Measurements from ENCODE around the gene RIT2.

Gene RIT2

GRCh38 chr18:43129946-43130524 lies 14.6 kb upstream of the RIT2 start:
- Histone ChIP-seq H3K4me3 (ENCODE audit: low read length) (peak overlapping the region; percentile 64), H3K27ac (ENCODE audit: low read depth, low read length) (no peak overlapping the region), H3K36me3 (ENCODE audit: control insufficient read depth, insufficient read depth, low read length) (no peaks in the 10 kb centered on the region), H3K27me3 (ENCODE audit: control insufficient read depth, insufficient read depth, low read length) (no peaks in the 10 kb centered on the region), H3K9ac (ENCODE audit: low read length) (no peak overlapping the region), H3K4me1 (ENCODE audit: control insufficient read depth, insufficient read depth, low read length) (no peaks in the 10 kb centered on the region)

DNA sequence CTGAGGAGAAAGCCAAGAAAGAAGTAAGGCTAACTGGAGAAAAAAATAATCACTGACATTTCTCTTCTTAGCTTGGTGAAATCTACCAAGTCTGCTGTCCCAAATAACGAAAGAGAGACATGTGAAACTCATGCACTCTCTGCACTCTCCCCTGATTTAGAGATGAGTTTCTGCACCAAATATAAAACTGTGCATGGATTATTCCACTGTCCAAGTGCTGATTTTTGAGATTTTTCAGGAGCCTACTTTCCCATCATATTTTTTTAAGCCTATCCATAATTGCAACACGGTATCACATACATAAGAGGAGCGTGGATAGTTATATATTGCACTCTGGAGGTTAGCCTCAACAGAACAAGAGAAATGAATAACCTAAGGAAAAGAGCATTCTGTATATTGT lies 10.0 kb upstream of the RIT2 start:
- no peaks in the 10 kb centered on the region for H3K36me3 ChIP-seq (ENCODE audit: control insufficient read depth, insufficient read depth, low read length)
- no peak overlapping the region for H3K27ac ChIP-seq (ENCODE audit: low read depth, low read length)
- no peak overlapping the region for H3K4me3 ChIP-seq (ENCODE audit: low read length)
- H3K27me3 ChIP-seq (ENCODE audit: control insufficient read depth, insufficient read depth, low read length) = no peaks in the 10 kb centered on the region
- H3K9ac ChIP-seq (ENCODE audit: low read length) = no peak overlapping the region
- H3K4me1 ChIP-seq (ENCODE audit: control insufficient read depth, insufficient read depth, low read length) = no peaks in the 10 kb centered on the region

- no peak overlapping the region for H3K27ac ChIP-seq (ENCODE audit: low read depth, low read length)
- no peaks in the 10 kb centered on the region for H3K4me1 ChIP-seq (ENCODE audit: control insufficient read depth, insufficient read depth, low read length)
- no peaks in the 10 kb centered on the region for H3K36me3 ChIP-seq (ENCODE audit: control insufficient read depth, insufficient read depth, low read length)
- no peak overlapping the region for H3K9ac ChIP-seq (ENCODE audit: low read length)
- no peak overlapping the region for H3K4me3 ChIP-seq (ENCODE audit: low read length)
- no peaks in the 10 kb centered on the region for H3K27me3 ChIP-seq (ENCODE audit: control insufficient read depth, insufficient read depth, low read length)
Measured at GRCh38 chr18:43122955-43123354, 7.5 kb upstream of the RIT2 start.

DNA sequence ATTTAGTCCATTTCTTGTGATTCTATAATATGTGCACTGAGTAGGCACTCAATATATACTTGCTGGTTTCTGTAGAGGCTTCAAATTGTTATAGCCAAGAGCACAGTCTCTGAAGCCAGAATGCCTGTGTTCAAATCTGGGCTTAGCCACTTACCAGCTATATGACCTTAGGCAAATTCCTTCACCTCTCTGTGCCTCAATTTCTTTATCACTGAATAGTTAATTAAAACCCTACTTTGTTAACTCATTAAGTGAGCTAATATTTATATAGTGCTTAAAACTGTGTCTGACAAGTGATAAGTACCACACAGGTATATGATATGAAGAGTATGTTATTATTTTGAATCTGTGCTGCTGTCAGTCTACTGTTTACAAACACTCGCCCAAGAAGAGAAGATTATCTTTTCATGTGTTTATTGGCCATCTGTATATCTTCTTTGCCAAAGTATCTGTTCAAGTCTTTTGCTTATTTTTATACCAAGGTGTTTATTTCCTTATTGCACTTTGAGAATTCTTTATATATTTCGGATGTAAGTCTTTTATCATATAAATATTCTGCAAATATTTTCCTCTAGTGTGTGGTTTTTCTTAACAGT lies 1.3 kb upstream of the RIT2 start:
- Histone ChIP-seq H3K27ac (ENCODE audit: low read depth, low read length) (no peak overlapping the region), H3K9ac (ENCODE audit: low read length) (no peak overlapping the region), H3K36me3 (ENCODE audit: control insufficient read depth, insufficient read depth, low read length) (no peaks in the 10 kb centered on the region), H3K4me3 (ENCODE audit: low read length) (no peak overlapping the region), H3K4me1 (ENCODE audit: control insufficient read depth, insufficient read depth, low read length) (no peaks in the 10 kb centered on the region), H3K27me3 (ENCODE audit: control insufficient read depth, insufficient read depth, low read length) (no peaks in the 10 kb centered on the region)

- no peaks in the 10 kb centered on the region for H3K4me1 ChIP-seq (ENCODE audit: control insufficient read depth, insufficient read depth, low read length)
- no peaks in the 10 kb centered on the region for H3K36me3 ChIP-seq (ENCODE audit: control insufficient read depth, insufficient read depth, low read length)
- no peak overlapping the region for H3K27ac ChIP-seq (ENCODE audit: low read depth, low read length)
- no peaks in the 10 kb centered on the region for H3K27me3 ChIP-seq (ENCODE audit: control insufficient read depth, insufficient read depth, low read length)
- H3K4me3 ChIP-seq (ENCODE audit: low read length) = no peak overlapping the region
- no peak overlapping the region for H3K9ac ChIP-seq (ENCODE audit: low read length)
Measured at GRCh38 chr18:43113220-43113895, 2.1 kb downstream of the RIT2 start.

GRCh38 chr18:43108882-43109281 lies 6.6 kb downstream of the RIT2 start:
- Histone ChIP-seq H3K27ac (ENCODE audit: low read depth, low read length) (no peak overlapping the region), H3K9ac (ENCODE audit: low read length) (no peak overlapping the region), H3K27me3 (ENCODE audit: control insufficient read depth, insufficient read depth, low read length) (no peaks in the 10 kb centered on the region), H3K36me3 (ENCODE audit: control insufficient read depth, insufficient read depth, low read length) (no peaks in the 10 kb centered on the region), H3K4me3 (ENCODE audit: low read length) (no peak overlapping the region), H3K4me1 (ENCODE audit: control insufficient read depth, insufficient read depth, low read length) (no peaks in the 10 kb centered on the region)

GRCh38 chr18:43108469-43108868 lies 7.0 kb downstream of the RIT2 start:
- H3K4me1 ChIP-seq (ENCODE audit: control insufficient read depth, insufficient read depth, low read length) = no peaks in the 10 kb centered on the region
- H3K27me3 ChIP-seq (ENCODE audit: control insufficient read depth, insufficient read depth, low read length) = no peaks in the 10 kb centered on the region
- no peak overlapping the region for H3K27ac ChIP-seq (ENCODE audit: low read depth, low read length)
- no peaks in the 10 kb centered on the region for H3K36me3 ChIP-seq (ENCODE audit: control insufficient read depth, insufficient read depth, low read length)
- H3K9ac ChIP-seq (ENCODE audit: low read length) = no peak overlapping the region
- no peak overlapping the region for H3K4me3 ChIP-seq (ENCODE audit: low read length)

DNA sequence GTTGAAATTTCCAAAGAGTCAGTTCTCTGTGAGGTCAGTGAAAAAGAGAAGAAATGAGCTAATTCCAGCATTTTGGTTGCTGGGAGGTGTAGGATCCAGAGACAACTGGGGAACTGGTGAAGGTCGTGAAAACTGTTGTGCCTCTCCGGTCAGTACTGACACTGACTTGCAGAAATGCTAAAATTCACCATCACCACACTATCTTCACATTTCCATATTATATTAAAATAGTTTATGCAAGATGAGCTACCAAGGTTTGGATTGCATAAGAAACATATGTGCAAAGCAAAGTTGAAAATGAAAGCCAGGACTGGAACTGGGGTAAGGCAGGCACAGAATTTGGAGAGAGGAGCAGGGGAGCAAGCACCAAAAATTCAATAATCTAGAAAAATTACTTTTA lies 21.8 kb downstream of the RIT2 start:
- H3K27me3 ChIP-seq (ENCODE audit: control insufficient read depth, insufficient read depth, low read length) = no peaks in the 10 kb centered on the region

GRCh38 chr18:43092539-43092938 lies 22.9 kb downstream of the RIT2 start:
- no peak overlapping the region for H3K9ac ChIP-seq (ENCODE audit: low read length)
- no peak overlapping the region for H3K27ac ChIP-seq (ENCODE audit: low read depth, low read length)
- no peak overlapping the region for H3K4me3 ChIP-seq (ENCODE audit: low read length)
- H3K36me3 ChIP-seq (ENCODE audit: control insufficient read depth, insufficient read depth, low read length) = no peaks in the 10 kb centered on the region
- no peaks in the 10 kb centered on the region for H3K27me3 ChIP-seq (ENCODE audit: control insufficient read depth, insufficient read depth, low read length)
- H3K4me1 ChIP-seq (ENCODE audit: control insufficient read depth, insufficient read depth, low read length) = no peaks in the 10 kb centered on the region

More for the DNA sequence above, 21.8 kb downstream of the RIT2 start:
- Histone ChIP-seq H3K27ac (ENCODE audit: low read depth, low read length) (no peak overlapping the region), H3K4me3 (ENCODE audit: low read length) (no peak overlapping the region), H3K9ac (ENCODE audit: low read length) (no peak overlapping the region), H3K36me3 (ENCODE audit: control insufficient read depth, insufficient read depth, low read length) (no peaks in the 10 kb centered on the region), H3K4me1 (ENCODE audit: control insufficient read depth, insufficient read depth, low read length) (no peaks in the 10 kb centered on the region)

GRCh38 chr18:43081396-43081795 lies 34.1 kb downstream of the RIT2 start:
- Histone ChIP-seq H3K27me3 (ENCODE audit: control insufficient read depth, insufficient read depth, low read length) (no peaks in the 10 kb centered on the region), H3K4me1 (ENCODE audit: control insufficient read depth, insufficient read depth, low read length) (no peaks in the 10 kb centered on the region), H3K9ac (ENCODE audit: low read length) (no peak overlapping the region), H3K36me3 (ENCODE audit: control insufficient read depth, insufficient read depth, low read length) (no peaks in the 10 kb centered on the region), H3K27ac (ENCODE audit: low read depth, low read length) (no peak overlapping the region), H3K4me3 (ENCODE audit: low read length) (no peak overlapping the region)

DNA sequence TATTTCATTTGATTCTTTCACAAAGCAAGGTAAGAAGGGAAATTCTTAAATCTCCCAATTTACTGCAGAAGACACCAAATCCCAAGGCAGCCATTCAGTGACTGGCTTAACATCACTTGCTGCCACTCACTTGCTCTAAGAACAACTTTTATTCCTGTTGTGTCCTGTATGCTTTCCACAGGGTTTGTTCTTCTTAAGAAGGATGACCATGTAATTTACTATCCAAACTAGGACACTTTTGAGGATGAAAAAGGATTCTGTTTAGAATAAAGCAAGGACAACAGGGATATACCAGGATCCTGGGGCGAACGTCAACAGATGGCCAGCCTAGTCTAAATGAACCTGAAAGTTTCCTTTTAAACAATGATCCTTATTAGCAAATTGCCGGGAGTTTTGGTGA lies 34.8 kb downstream of the RIT2 start:
- H3K27me3 ChIP-seq (ENCODE audit: control insufficient read depth, insufficient read depth, low read length) = no peaks in the 10 kb centered on the region
- H3K4me3 ChIP-seq (ENCODE audit: low read length) = no peak overlapping the region
- no peak overlapping the region for H3K27ac ChIP-seq (ENCODE audit: low read depth, low read length)
- H3K36me3 ChIP-seq (ENCODE audit: control insufficient read depth, insufficient read depth, low read length) = no peaks in the 10 kb centered on the region
- no peak overlapping the region for H3K9ac ChIP-seq (ENCODE audit: low read length)
- H3K4me1 ChIP-seq (ENCODE audit: control insufficient read depth, insufficient read depth, low read length) = no peaks in the 10 kb centered on the region

DNA sequence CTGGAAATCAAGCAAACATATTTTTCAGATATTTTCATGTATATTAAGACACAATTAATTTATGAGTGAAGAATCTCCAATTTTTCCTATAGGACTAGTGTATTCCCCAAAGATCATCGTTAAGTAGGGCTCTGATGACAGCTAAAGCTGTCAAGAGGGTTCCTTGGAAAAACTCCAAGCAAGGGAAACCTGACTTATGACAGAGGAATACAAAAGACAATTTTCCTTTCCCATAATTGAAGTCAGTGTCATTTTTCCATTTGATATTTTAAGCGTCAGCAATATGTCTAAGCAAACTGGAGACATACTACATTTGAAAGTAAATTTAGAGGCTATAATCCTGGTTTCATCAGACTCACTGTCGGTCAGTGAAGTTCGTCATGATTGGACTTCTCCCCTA lies 36.1 kb downstream of the RIT2 start:
- Histone ChIP-seq H3K36me3 (ENCODE audit: control insufficient read depth, insufficient read depth, low read length) (no peaks in the 10 kb centered on the region), H3K27ac (ENCODE audit: low read depth, low read length) (no peak overlapping the region), H3K4me3 (ENCODE audit: low read length) (no peak overlapping the region), H3K9ac (ENCODE audit: low read length) (no peak overlapping the region), H3K27me3 (ENCODE audit: control insufficient read depth, insufficient read depth, low read length) (no peaks in the 10 kb centered on the region), H3K4me1 (ENCODE audit: control insufficient read depth, insufficient read depth, low read length) (no peaks in the 10 kb centered on the region)

Data from rectal smooth muscle tissue (tissue), 1 donor.